Breast epithelium (tissue), 4 donors: ENCODE results near the gene KLF6. TPM values are rescaled to one million over a fixed set of nuclear protein-coding genes. Genes with fewer than 3 reads are reported as not detected.
A peak's percentile ranks its signal among the peaks of the same experiment; 100 is the strongest.

ENCODE experiments used
- DNase-seq, 2 donors: peaks; one replicate each; pipeline ENCODE4 v3.0.0-alpha.2; 2019; ENCODE audit warnings: low spot score in 2 of 2
- H3K27ac ChIP-seq, 2 donors: fragments of 200-600 bp; sonication (generic) in 1 of 2; one replicate each; pipeline ENCODE4 v1.5.1; 2016 to 2019; ENCODE audit warnings: mild to moderate bottlenecking in 1 of 2
- H3K27me3 ChIP-seq, 2 donors: fragments of 200-600 bp; sonication (generic) in 1 of 2; one replicate each; pipeline versions ENCODE4 v1.5.1 to v1.6.0; 2017 to 2019; ENCODE audit warnings: control low read depth in 1 of 2, mild to moderate bottlenecking in 1 of 2
- H3K36me3 ChIP-seq: fragments of 200-600 bp; one replicate; pipeline ENCODE4 v1.5.1; 2019
- H3K4me1 ChIP-seq, 2 donors: fragments of 200-600 bp; sonication (generic); one replicate each; pipeline ENCODE4 v1.5.1; 2016 to 2019; ENCODE audit warnings: control low read depth in 1 of 2
- H3K4me3 ChIP-seq, 3 donors: fragments of 200-600 bp; sonication (generic); 1 replicate in 2 of 3; 2 replicates in 1 of 3; pipeline ENCODE4 v1.5.1; 2016 to 2019; ENCODE audit warnings: mild to moderate bottlenecking in 3 of 3, moderate library complexity in 2 of 3
- H3K9me3 ChIP-seq, 2 donors: fragments of 200-600 bp; sonication (generic) in 1 of 2; one replicate each; pipeline ENCODE4 v1.5.1; 2016 to 2019; ENCODE audit warnings: control low read depth in 1 of 2
- CTCF ChIP-seq, 3 donors: fragments of 450-650 bp; IDR thresholded peaks; one replicate each; pipeline ENCODE4 v1.5.1; 2016 to 2017; ENCODE audit warnings: antibody characterized with exemption in 3 of 3, mild to moderate bottlenecking in 3 of 3, moderate library complexity in 3 of 3
- POLR2A ChIP-seq: fragments of 450-650 bp; IDR thresholded peaks from one replicate; pipeline ENCODE4 v1.6.1; 2016; ENCODE audit warnings: antibody characterized with exemption, mild to moderate bottlenecking, moderate library complexity
- POLR2AphosphoS5 ChIP-seq, 3 donors: sonication (generic); formaldehyde crosslinking; IDR thresholded peaks; one replicate each; pipeline ENCODE4 v1.6.1; 2017; ENCODE audit warnings: antibody characterized with exemption in 3 of 3
- intact Hi-C: fragments of 100-400 bp; cut with DNase I; formaldehyde crosslinking; loops from one replicate; pipeline ENCODE4 v1.15.1; 2023; ENCODE audit warnings: low total_unique reads
- total RNA-seq, 3 donors: library from RNA; depleted of rRNA; stranded (reverse); fragments of >200 nt; gene quantifications; one replicate each; pipeline ENCODE4 v1.1.0, GENCODE V29; 2016

The KLF6 gene
- total RNA-seq: 100 to 1,000 TPM; 132 to 347 (median 186) TPM

DNA sequence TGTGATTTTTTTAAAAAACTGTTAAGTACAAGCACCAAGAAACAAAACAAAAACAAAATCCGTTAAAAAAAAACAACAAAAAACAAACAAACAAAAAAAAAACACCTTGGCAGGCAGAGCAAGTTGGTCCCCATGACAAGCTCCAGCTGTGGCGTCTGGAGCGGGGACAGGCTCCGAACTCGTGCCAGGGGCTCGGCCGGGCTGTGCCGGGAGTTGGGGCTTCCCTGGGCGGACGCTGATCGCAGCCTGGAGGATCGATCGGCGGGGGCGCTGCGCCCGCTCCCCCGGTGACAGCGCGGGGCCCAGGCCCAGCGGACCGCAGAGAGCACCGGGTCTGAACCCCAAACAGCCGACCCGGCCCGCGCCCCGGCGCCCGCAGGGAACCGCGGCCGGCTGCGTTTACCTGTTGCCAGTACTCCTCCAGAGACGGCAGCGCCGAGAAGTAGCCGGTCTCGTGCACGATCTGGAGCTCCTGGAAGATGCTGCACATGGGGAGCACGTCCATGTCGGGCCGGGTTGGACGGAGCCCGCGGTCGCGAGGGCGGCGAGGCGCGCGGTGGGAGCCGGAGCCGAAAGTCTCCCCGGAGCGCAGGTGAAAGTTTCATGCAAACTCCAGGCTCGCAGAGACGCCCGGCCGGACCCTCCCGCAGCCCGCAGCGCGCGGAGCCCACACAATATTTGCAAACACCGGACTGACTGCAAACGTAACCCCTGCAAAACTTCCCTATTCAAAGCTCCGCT, at the start of gene KLF6:
Gene KLF6 (minus strand): TSS at position 700 of the 741 bp plus-strand sequence. CDS start 195 bp downstream, at position 505.
- Histone ChIP-seq H3K27me3 (no peaks in the 10 kb centered on the region), H3K9me3 (peaks cover 0 to 8% of the 10 kb centered on the region in 2 donors), H3K4me1 (peaks cover 2 to 9% of the 10 kb centered on the region in 2 donors), H3K4me3 (peak within 1 kb of the TSS; percentile 61 to 98 (median 72)), H3K36me3 (no peaks in the 10 kb centered on the region), H3K27ac (peak within 1 kb of the TSS; percentile 100)
- DNase-seq: no peak
- intact Hi-C loops: loop anchor here (5.0 kb wide), 1 partner anchor 552 kb away; no protein-coding TSS in a partner anchor
- TF ChIP-seq POLR2AphosphoS5 (IDR thresholded peaks at IDR 0.05) (peak in 2 of 3 donors; percentile 61 to 76), POLR2A (peak; percentile 51), CTCF (IDR thresholded peaks at IDR 0.05) (no peak)

DNA sequence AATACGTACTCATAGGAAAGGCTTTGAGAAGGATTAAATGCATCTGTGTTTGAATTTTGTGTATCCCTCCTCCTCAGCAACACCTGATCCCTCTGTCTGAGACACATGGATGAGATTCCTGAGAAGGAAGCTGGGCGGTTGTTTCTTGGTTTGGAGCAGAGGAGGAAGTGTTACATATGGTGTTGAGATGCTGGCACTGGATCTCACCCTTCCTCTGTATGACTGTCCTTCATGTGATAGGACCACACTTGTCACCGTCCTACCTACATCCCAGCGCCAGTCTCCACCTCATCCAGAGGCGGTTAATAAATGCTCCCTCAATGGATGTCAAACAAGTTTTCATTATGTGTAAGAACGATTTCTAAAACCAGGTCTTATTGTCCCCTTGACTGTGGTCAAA, 49.4 kb upstream of the KLF6 start:
- Histone ChIP-seq H3K36me3 (no peaks in the 10 kb centered on the region), H3K27me3 (no peaks in the 10 kb centered on the region), H3K4me1 (no peaks in the 10 kb centered on the region), H3K4me3 (no peak overlapping the region), H3K27ac (no peak overlapping the region), H3K9me3 (no peaks in the 10 kb centered on the region)
- TF ChIP-seq POLR2A (no peak), POLR2AphosphoS5 (IDR thresholded peaks at IDR 0.05) (no peak), CTCF (IDR thresholded peaks at IDR 0.05) (no peak)
- intact Hi-C loops: no loop called here
- DNase-seq: no peak

GRCh38 chr10:3833046-3833445, 48.0 kb upstream of the KLF6 start:
- Histone ChIP-seq H3K9me3 (no peaks in the 10 kb centered on the region), H3K27me3 (no peaks in the 10 kb centered on the region), H3K36me3 (no peaks in the 10 kb centered on the region), H3K4me1 (no peaks in the 10 kb centered on the region), H3K4me3 (no peak overlapping the region), H3K27ac (no peak overlapping the region)
- TF ChIP-seq POLR2A: no peak
- TF ChIP-seq CTCF (IDR thresholded peaks at IDR 0.05): no peak
- no peak for TF ChIP-seq POLR2AphosphoS5 (IDR thresholded peaks at IDR 0.05)
- DNase-seq: no peak
- intact Hi-C loops: no loop called here

DNA sequence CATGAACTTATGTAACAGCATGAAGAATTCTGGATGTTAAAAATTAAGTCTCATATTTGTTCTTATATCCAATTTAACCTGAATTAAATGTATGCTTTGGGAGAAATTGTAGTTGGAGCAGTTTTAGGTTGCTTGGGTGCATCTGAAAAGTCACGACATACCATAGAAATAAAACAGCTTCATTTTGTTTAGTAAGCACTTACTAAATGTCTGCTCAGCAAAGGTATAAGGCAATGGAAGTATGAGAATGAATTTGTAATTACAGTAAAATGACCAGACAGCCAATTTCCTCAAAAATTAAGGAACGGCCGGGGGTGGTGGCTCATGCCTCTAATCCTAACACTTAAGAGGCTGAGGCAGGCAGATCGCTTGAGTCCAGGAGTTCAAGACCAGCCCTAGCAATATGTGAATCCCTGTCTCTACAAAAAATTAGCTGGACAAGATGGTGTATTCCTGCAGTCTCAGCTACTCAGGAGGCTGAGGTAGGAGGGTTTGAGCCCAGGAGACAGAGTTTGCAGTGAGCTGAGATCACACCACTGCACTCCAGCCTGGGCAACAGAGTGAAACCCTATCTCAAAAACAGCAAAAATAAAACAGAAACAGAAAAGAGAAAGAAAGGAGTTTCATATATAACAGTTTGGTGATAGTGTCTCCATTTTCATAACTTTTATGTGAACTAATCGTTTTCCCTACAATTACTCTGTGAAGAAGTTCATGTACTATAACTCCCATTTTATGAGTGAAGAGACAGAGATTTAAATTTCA, 47.2 kb upstream of the KLF6 start:
- no peak overlapping the region for H3K27ac ChIP-seq
- H3K4me1 ChIP-seq: no peaks in the 10 kb centered on the region
- intact Hi-C loops: no loop called here
- TF ChIP-seq POLR2A (no peak), CTCF (IDR thresholded peaks at IDR 0.05) (no peak), POLR2AphosphoS5 (IDR thresholded peaks at IDR 0.05) (no peak)
- DNase-seq: no peak
- no peaks in the 10 kb centered on the region for H3K9me3 ChIP-seq
- no peaks in the 10 kb centered on the region for H3K36me3 ChIP-seq
- no peaks in the 10 kb centered on the region for H3K27me3 ChIP-seq
- no peak overlapping the region for H3K4me3 ChIP-seq

DNA sequence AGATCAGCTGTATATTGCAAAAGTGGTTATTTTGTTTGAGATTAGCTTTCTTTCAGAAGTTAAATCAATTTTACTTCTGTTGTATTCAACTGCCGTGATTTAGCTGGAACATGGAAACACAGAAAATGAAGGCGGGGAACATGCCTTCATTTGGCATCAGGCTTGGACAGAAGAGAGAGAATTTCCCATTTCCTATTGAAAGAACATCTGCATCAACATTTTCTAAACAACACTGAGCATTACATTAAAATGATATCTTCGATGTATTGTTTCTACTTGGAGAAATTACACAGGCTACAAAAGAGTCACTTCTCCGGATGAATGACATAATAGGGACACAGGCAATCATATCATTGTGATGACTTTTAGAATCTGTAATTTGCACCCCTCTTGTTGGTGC, 46.6 kb upstream of the KLF6 start:
- intact Hi-C loops: no loop called here
- TF ChIP-seq CTCF (IDR thresholded peaks at IDR 0.05): no peak
- no peak for TF ChIP-seq POLR2A
- no peak for TF ChIP-seq POLR2AphosphoS5 (IDR thresholded peaks at IDR 0.05)
- Histone ChIP-seq H3K4me1 (no peaks in the 10 kb centered on the region), H3K9me3 (no peaks in the 10 kb centered on the region), H3K27me3 (no peaks in the 10 kb centered on the region), H3K4me3 (no peak overlapping the region), H3K27ac (no peak overlapping the region), H3K36me3 (no peaks in the 10 kb centered on the region)
- DNase-seq: no peak
